Tibial nerve (tissue), 4 donors: Measurements from ENCODE around the gene HDHD5. TPM values are rescaled to one million over a fixed set of nuclear protein-coding genes. Genes with fewer than 3 reads are reported as not detected.

Source experiments
- DNase-seq, 2 donors: peaks; one replicate each; pipeline ENCODE4 v3.0.0-alpha.2; 2019; ENCODE audit warnings: low spot score in 2 of 2
- H3K27ac ChIP-seq, 4 donors: fragments of 200-600 bp; sonication (generic) in 3 of 4; one replicate each; pipeline ENCODE4 v1.5.1; 2017 to 2019; ENCODE audit warnings: mild to moderate bottlenecking in 1 of 4
- H3K27me3 ChIP-seq, 2 donors: fragments of 200-600 bp; sonication (generic) in 1 of 2; one replicate each; pipeline versions ENCODE4 v1.5.1 to v1.6.0; 2017 to 2019
- H3K36me3 ChIP-seq, 3 donors: fragments of 200-600 bp; sonication (generic); one replicate each; pipeline ENCODE4 v1.5.1; 2018 to 2019
- H3K4me1 ChIP-seq, 4 donors: fragments of 200-600 bp; sonication (generic) in 3 of 4; one replicate each; pipeline ENCODE4 v1.5.1; 2017 to 2019
- H3K4me3 ChIP-seq, 4 donors: fragments of 200-600 bp; sonication (generic) in 3 of 4; one replicate each; pipeline ENCODE4 v1.5.1; 2017 to 2019; ENCODE audit warnings: mild to moderate bottlenecking in 1 of 4, moderate library complexity in 1 of 4
- H3K9me3 ChIP-seq, 4 donors: fragments of 200-600 bp; sonication (generic) in 3 of 4; one replicate each; pipeline ENCODE4 v1.5.1; 2017 to 2019
- CTCF ChIP-seq, 5 experiments: fragments of 200-600 bp in 3 of 5; fragments of 450-650 bp in 2 of 5; sonication (generic) in 3 of 5; IDR thresholded peaks; one replicate each; pipeline ENCODE4 v1.5.1; 2016 to 2019; ENCODE audit warnings: antibody characterized with exemption in 5 of 5, mild to moderate bottlenecking in 3 of 5, moderate library complexity in 2 of 5
- EP300 ChIP-seq, 2 donors: sonication (generic); formaldehyde crosslinking; IDR thresholded peaks; one replicate each; pipeline ENCODE4 v1.6.1; 2017; ENCODE audit warnings: antibody characterized with exemption in 2 of 2, mild to moderate bottlenecking in 1 of 2
- POLR2A ChIP-seq, 2 donors: fragments of 450-650 bp; IDR thresholded peaks; one replicate each; pipeline ENCODE4 v1.6.1; 2017; ENCODE audit warnings: antibody characterized with exemption in 2 of 2, mild to moderate bottlenecking in 2 of 2, moderate library complexity in 2 of 2
- WGBS, 2 donors: methylation state at CpG; one replicate each; pipeline ENCODE4 v1.1.5; 2018; 5-methylcytosine and 5-hydroxymethylcytosine counted together
- total RNA-seq, 4 donors: library from RNA; depleted of rRNA; stranded (reverse); fragments of >200 nt; gene quantifications; one replicate each; pipeline ENCODE4 v1.1.0, GENCODE V29; 2016

HDHD5 gene
- total RNA-seq, 4 donors from 2014 or later, result 34.7 to 51.3 (median 44.3) TPM

- Histone ChIP-seq H3K36me3 (no peaks in the 10 kb centered on the region), H3K27ac (no peak overlapping the region), H3K27me3 (no peaks in the 10 kb centered on the region), H3K4me3 (no peak overlapping the region), H3K9me3 (no peaks in the 10 kb centered on the region), H3K4me1 (peaks cover 0 to 17% (median 5%) of the 10 kb centered on the region in 4 donors)
- TF ChIP-seq POLR2A (IDR thresholded peaks at IDR 0.05) (no peak), CTCF (IDR thresholded peaks at IDR 0.05) (no peak), EP300 (IDR thresholded peaks at IDR 0.05) (no peak)
- WGBS, 2 donors, result 76 to 83% methylated on average over 3 of the region's 3 CpGs
- no peak for DNase-seq
These were observed 5.4 kb upstream of the HDHD5 start for GRCh38 chr22:17164392-17165024.

GRCh38 chr22:17162731-17163130 lies 3.7 kb upstream of the HDHD5 start:
- WGBS, 2 donors, result 66 to 81% methylated on average over 8 of the region's 8 CpGs
- TF ChIP-seq EP300 (IDR thresholded peaks at IDR 0.05) (no peak), POLR2A (IDR thresholded peaks at IDR 0.05) (no peak), CTCF (IDR thresholded peaks at IDR 0.05) (no peak)

DNA sequence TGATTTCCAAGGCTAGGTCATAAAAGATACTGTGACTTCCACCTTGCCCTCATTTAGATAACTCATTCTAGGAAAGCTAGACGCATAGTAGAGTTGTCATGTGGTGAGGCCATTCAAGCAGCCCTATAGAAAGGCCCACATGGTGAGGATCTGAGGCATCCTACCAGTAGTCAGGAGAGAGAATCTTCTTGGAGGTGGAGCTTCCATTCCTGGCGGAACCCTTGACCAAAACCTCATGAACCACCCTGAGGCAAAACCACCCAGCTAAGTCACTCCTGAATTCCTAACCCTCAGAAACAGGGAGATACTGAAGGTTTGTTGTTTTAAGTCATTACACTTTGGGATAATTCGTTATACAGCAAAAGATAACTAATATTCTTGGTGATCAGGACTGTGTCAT lies 2.9 kb upstream of the HDHD5 start:
- no peak for DNase-seq
- H3K4me3 ChIP-seq, result no peak overlapping the region
- H3K27me3 ChIP-seq, result no peaks in the 10 kb centered on the region
- no peak for TF ChIP-seq CTCF (IDR thresholded peaks at IDR 0.05)
- TF ChIP-seq POLR2A (IDR thresholded peaks at IDR 0.05), result no peak
- no peak for TF ChIP-seq EP300 (IDR thresholded peaks at IDR 0.05)
- peaks cover 2 to 26% (median 12%) of the 10 kb centered on the region in 4 donors for H3K4me1 ChIP-seq
- no peaks in the 10 kb centered on the region for H3K36me3 ChIP-seq
- no peaks in the 10 kb centered on the region for H3K9me3 ChIP-seq
- no peak overlapping the region for H3K27ac ChIP-seq
- WGBS, 2 donors, result 90 to 92% methylated on average over 3 of the region's 3 CpGs

More at GRCh38 chr22:17162731-17163130, 3.7 kb upstream of the HDHD5 start:
- no peak for DNase-seq
- Histone ChIP-seq H3K4me3 (no peak overlapping the region), H3K27me3 (no peaks in the 10 kb centered on the region), H3K36me3 (no peaks in the 10 kb centered on the region), H3K4me1 (peaks cover 1 to 25% (median 9%) of the 10 kb centered on the region in 4 donors), H3K9me3 (no peaks in the 10 kb centered on the region), H3K27ac (no peak overlapping the region)

GRCh38 chr22:17159504-17159951 lies 451 bp upstream of the HDHD5 start:
- Histone ChIP-seq H3K27me3 (no peaks in the 10 kb centered on the region), H3K27ac (peak overlapping the region; percentile 58 to 93 (median 83)), H3K4me3 (peak overlapping the region; percentile 76 to 91 (median 82)), H3K4me1 (peaks cover 2 to 39% (median 16%) of the 10 kb centered on the region in 4 donors), H3K36me3 (no peaks in the 10 kb centered on the region), H3K9me3 (no peaks in the 10 kb centered on the region)
- WGBS, 2 donors, result 8% methylated on average over 15 to 35 of the region's 35 CpGs
- peak in 1 of 2 donors; percentile 13 for DNase-seq
- TF ChIP-seq EP300 (IDR thresholded peaks at IDR 0.05) (no peak), POLR2A (IDR thresholded peaks at IDR 0.05) (no peak), CTCF (IDR thresholded peaks at IDR 0.05) (no peak)

- no peak for TF ChIP-seq POLR2A (IDR thresholded peaks at IDR 0.05)
- no peak for TF ChIP-seq EP300 (IDR thresholded peaks at IDR 0.05)
- TF ChIP-seq CTCF (IDR thresholded peaks at IDR 0.05), result no peak
- no peaks in the 10 kb centered on the region for H3K36me3 ChIP-seq
- DNase-seq, result no peak
- H3K9me3 ChIP-seq, result no peaks in the 10 kb centered on the region
- no peaks in the 10 kb centered on the region for H3K27me3 ChIP-seq
- peak overlapping the region; percentile 76 to 88 (median 80) for H3K4me3 ChIP-seq
- peak overlapping the region; percentile 80 to 93 (median 84) for H3K27ac ChIP-seq
- WGBS, 2 donors, result 44% methylated on average over 17 of the region's 17 CpGs
- H3K4me1 ChIP-seq, result peaks cover 2 to 42% (median 16%) of the 10 kb centered on the region in 4 donors
These were observed 905 bp downstream of the HDHD5 start for GRCh38 chr22:17158176-17158567.
